Colonic mucosa (tissue), 4 donors: ENCODE measurements around the gene ARHGEF12. TPM values are rescaled to one million over a fixed set of nuclear protein-coding genes. Genes with fewer than 3 reads are reported as not detected.

ENCODE experiments used
- DNase-seq: peaks from one replicate; pipeline ENCODE4 v3.0.0-alpha.2; 2020
- H3K27ac ChIP-seq: fragments of 200-600 bp; one replicate; pipeline ENCODE4 v1.8.0; 2021
- H3K27me3 ChIP-seq: fragments of 200-600 bp; one replicate; pipeline ENCODE4 v1.8.0; 2021
- H3K36me3 ChIP-seq: fragments of 200-600 bp; one replicate; pipeline ENCODE4 v1.8.0; 2021
- H3K4me1 ChIP-seq: fragments of 200-600 bp; one replicate; pipeline ENCODE4 v1.8.0; 2021; ENCODE audit warnings: mild to moderate bottlenecking
- H3K4me3 ChIP-seq: fragments of 200-600 bp; one replicate; pipeline ENCODE4 v1.8.0; 2021
- H3K9ac ChIP-seq, 2 donors: one replicate each; pipeline ENCODE4 v1.7.0; 2013; ENCODE audit warnings: control low read depth in 2 of 2, low read depth in 2 of 2, low read length in 2 of 2
- H3K9me3 ChIP-seq: fragments of 200-600 bp; one replicate; pipeline ENCODE4 v1.8.0; 2021
- CTCF ChIP-seq: fragments of 200-600 bp; IDR thresholded peaks from one replicate; pipeline ENCODE4 v1.8.0; 2022; ENCODE audit warnings: antibody characterized with exemption, mild to moderate bottlenecking
- intact Hi-C: fragments of 100-400 bp; cut with DNase I; formaldehyde crosslinking; loops from one replicate; pipeline ENCODE4 v1.14.1; 2022
- total RNA-seq, 2 donors: library from RNA; stranded (reverse); fragmentation: NEBNext Ultra II Directional in 1 of 2; extraction: Animal tissue kit (Norgen Biotek cat#: 25700) in 1 of 2; gene quantifications; one replicate each; pipeline ENCODE4 v1.2.1, GENCODE V29; 2021
- donor health status: healthy.
- donor health status: DM: no; HTN: no; CAD: no.
- donor health status: DM: no; HTN: no; CAD: no.

The ARHGEF12 gene
- total RNA-seq, 2 donors from 2014 or later: 66.7 to 103 TPM

GRCh38 chr11:120538707-120539106 lies 202.5 kb downstream of the ARHGEF12 start:
- no peak overlapping the region for H3K27ac ChIP-seq
- H3K9ac ChIP-seq: no peak overlapping the region
- no peaks in the 10 kb centered on the region for H3K9me3 ChIP-seq
- no peak for DNase-seq
- intact Hi-C loops: no loop called here
- H3K4me3 ChIP-seq: no peak overlapping the region
- H3K27me3 ChIP-seq: no peaks in the 10 kb centered on the region
- TF ChIP-seq CTCF: no peak
- no peaks in the 10 kb centered on the region for H3K36me3 ChIP-seq
- H3K4me1 ChIP-seq: no peaks in the 10 kb centered on the region

Other genes with a start within 250 kb of the ARHGEF12 start
- gene TRIM29, start 198.3 kb upstream of the ARHGEF12 start, total RNA-seq: 1 to 10 TPM; 3.4 to 4.0 TPM
- gene OAF, start 125.4 kb upstream of the ARHGEF12 start, total RNA-seq: 100 to 1,000 TPM; 142 to 152 TPM
- 1 to 10 TPM in 1 of 2 donors, under 1 TPM in 1; 0.77 to 1.5 TPM for gene POU2F3, start 96.3 kb upstream of the ARHGEF12 start, total RNA-seq
- gene TLCD5, start 11.1 kb upstream of the ARHGEF12 start, total RNA-seq: 1 to 10 TPM in 1 of 2 donors, under 1 TPM in 1; 0.62 to 1.3 TPM
- gene GRIK4, start 175.3 kb downstream of the ARHGEF12 start, total RNA-seq: under 1 TPM; 0.10 to 0.21 TPM